ENCODE data around the gene RPL27.
"Not testable (repeated sequence)": the region's sequence is repeated elsewhere in the genome, so short reads cannot be mapped to it uniquely, and the experiment has no call there.

RPL27 gene

GRCh38 chr17:42997390-42997983 lies 732 bp upstream of the RPL27 start:
- no peak for DNase-seq

- no peak for DNase-seq
Measured at GRCh38 chr17:42999003-42999525, 845 bp downstream of the RPL27 start.

GRCh38 chr17:43000894-43001293 lies 2.7 kb downstream of the RPL27 start:
- DNase-seq: not testable (repeated sequence)

- DNase-seq: no peak
Measured at GRCh38 chr17:43003542-43004172, 5.4 kb downstream of the RPL27 start.

- peak; percentile 91 for DNase-seq
Measured at GRCh38 chr17:43006639-43007551, 8.7 kb downstream of the RPL27 start, which contains the start of gene IFI35. IFI35 (plus strand) TSS chr17:43006784; CDS start chr17:43006948, 164 bp downstream.

GRCh38 chr17:43010667-43011308 lies 12.6 kb downstream of the RPL27 start:
- no peak for DNase-seq

GRCh38 chr17:43011728-43012472 lies 13.7 kb downstream of the RPL27 start:
- DNase-seq: no peak

GRCh38 chr17:43013296-43013695 lies 15.1 kb downstream of the RPL27 start:
- DNase-seq: no peak

- no peak for DNase-seq
Measured at GRCh38 chr17:43014020-43014648, 15.9 kb downstream of the RPL27 start.

- DNase-seq: no peak
Measured at GRCh38 chr17:43014649-43015542, 16.7 kb downstream of the RPL27 start.

- DNase-seq: no peak
Measured at GRCh38 chr17:43015579-43015978, 17.4 kb downstream of the RPL27 start.

- DNase-seq: no peak
Measured at GRCh38 chr17:43016216-43016615, 18.0 kb downstream of the RPL27 start.

- DNase-seq: no peak
Measured at GRCh38 chr17:43018008-43018853, 20.0 kb downstream of the RPL27 start.

- DNase-seq: no peak
Measured at GRCh38 chr17:43018932-43019331, 20.7 kb downstream of the RPL27 start.

GRCh38 chr17:43019418-43019817 lies 21.2 kb downstream of the RPL27 start:
- DNase-seq: no peak

GRCh38 chr17:43020030-43020621 lies 21.9 kb downstream of the RPL27 start:
- DNase-seq: no peak

- no peak for DNase-seq
Measured at GRCh38 chr17:43020789-43021740, 22.8 kb downstream of the RPL27 start.

All from activated CD4-positive, alpha-beta T cell treated with anti-CD3 and anti-CD28 coated beads, Interleukin-10, Interleukin-2, amounts not matched to agents 100 ng/mL and 50 ng/mL, durations not matched to agents 16 hours and 8 hours (primary cell).